Thymus (tissue), 11 donors: ENCODE results near the gene NEGR1. TPM values are rescaled to one million over a fixed set of nuclear protein-coding genes. Genes with fewer than 3 reads are reported as not detected.
A peak's percentile ranks its signal among the peaks of the same experiment; 100 is the strongest.

Experiments used
- DNase-seq, 9 donors: peaks; one replicate each; pipeline ENCODE4 v3.0.0-alpha.2; 2013; ENCODE audit warnings: low spot score in 9 of 9, low read depth in 6 of 9, missing footprints in 1 of 9
- H3K27ac ChIP-seq, 2 donors: one replicate each; pipeline ENCODE4 v1.5.1; 2013; ENCODE audit warnings: control low read depth in 1 of 2, low read depth in 1 of 2, low read length in 1 of 2, mild to moderate bottlenecking in 1 of 2, moderate library complexity in 1 of 2
- H3K27me3 ChIP-seq, 2 donors: one replicate each; pipeline ENCODE4 v1.5.1; 2013; ENCODE audit warnings: low read length in 1 of 2; ENCODE audit not compliant: control insufficient read depth in 2 of 2, insufficient read depth in 1 of 2
- H3K36me3 ChIP-seq, 2 donors: one replicate each; pipeline ENCODE4 v1.5.1; 2013; ENCODE audit warnings: low read length in 1 of 2, mild to moderate bottlenecking in 1 of 2, moderate library complexity in 1 of 2; ENCODE audit not compliant: control insufficient read depth in 2 of 2, insufficient read depth in 2 of 2
- H3K4me1 ChIP-seq, 2 donors: one replicate each; pipeline ENCODE4 v1.5.1; 2013; ENCODE audit warnings: low read length in 2 of 2; ENCODE audit not compliant: control insufficient read depth in 2 of 2, insufficient read depth in 2 of 2
- H3K4me3 ChIP-seq, 2 donors: one replicate each; pipeline ENCODE4 v1.5.1; 2013; ENCODE audit warnings: low read length in 2 of 2, control low read depth in 1 of 2, mild to moderate bottlenecking in 1 of 2
- H3K9me3 ChIP-seq, 2 donors: one replicate each; pipeline ENCODE4 v1.5.1; 2013; ENCODE audit warnings: low read length in 1 of 2, mild to moderate bottlenecking in 1 of 2; ENCODE audit not compliant: control insufficient read depth in 2 of 2, insufficient read depth in 1 of 2
- WGBS: extraction: QIAGEN DNeasy Blood & Tissue Kit; methylation state at CpG from one replicate; pipeline ENCODE4 v1.1.7; 2013; 5-methylcytosine and 5-hydroxymethylcytosine counted together
- polyA plus RNA-seq: library from polyadenylated mRNA; stranded (reverse); fragments of 200-250 nt; gene quantifications from one replicate; pipeline ENCODE4 v1.2.3, GENCODE V29; 2013
- total RNA-seq: library from RNA; stranded (reverse); fragments of 120-200 nt; gene quantifications from one replicate; pipeline ENCODE4 v1.2.4, GENCODE V29; 2013
- donor health status: healthy.

The NEGR1 gene
- total and polyA plus RNA-seq, 2 donors: 2.8 to 3.3 TPM

DNA sequence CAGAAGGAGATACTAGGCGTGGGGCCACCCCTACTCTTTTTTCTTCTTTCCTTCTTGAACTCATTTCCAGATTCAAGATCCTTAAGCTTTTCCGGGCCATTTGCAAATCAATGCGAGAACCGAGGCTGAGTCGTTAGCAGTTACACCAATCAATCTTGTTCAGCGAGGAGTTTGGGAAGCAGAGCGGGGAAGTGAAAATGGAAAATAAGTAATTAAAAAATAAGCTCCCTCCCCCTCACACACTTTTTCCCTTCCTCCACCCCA, 1.7 kb upstream of the NEGR1 start:
- peak overlapping the region; percentile 95 to 98 for H3K27ac ChIP-seq
- no peak for DNase-seq
- no peaks in the 10 kb centered on the region for H3K36me3 ChIP-seq
- H3K9me3 ChIP-seq: no peaks in the 10 kb centered on the region
- H3K27me3 ChIP-seq: peaks cover 0 to 8% of the 10 kb centered on the region in 2 donors
- H3K4me3 ChIP-seq: peak overlapping the region; percentile 77 to 86
- H3K4me1 ChIP-seq: peaks cover 4 to 10% of the 10 kb centered on the region in 2 donors
- under 1% methylated on average over 7 of the region's 7 CpGs for WGBS

DNA sequence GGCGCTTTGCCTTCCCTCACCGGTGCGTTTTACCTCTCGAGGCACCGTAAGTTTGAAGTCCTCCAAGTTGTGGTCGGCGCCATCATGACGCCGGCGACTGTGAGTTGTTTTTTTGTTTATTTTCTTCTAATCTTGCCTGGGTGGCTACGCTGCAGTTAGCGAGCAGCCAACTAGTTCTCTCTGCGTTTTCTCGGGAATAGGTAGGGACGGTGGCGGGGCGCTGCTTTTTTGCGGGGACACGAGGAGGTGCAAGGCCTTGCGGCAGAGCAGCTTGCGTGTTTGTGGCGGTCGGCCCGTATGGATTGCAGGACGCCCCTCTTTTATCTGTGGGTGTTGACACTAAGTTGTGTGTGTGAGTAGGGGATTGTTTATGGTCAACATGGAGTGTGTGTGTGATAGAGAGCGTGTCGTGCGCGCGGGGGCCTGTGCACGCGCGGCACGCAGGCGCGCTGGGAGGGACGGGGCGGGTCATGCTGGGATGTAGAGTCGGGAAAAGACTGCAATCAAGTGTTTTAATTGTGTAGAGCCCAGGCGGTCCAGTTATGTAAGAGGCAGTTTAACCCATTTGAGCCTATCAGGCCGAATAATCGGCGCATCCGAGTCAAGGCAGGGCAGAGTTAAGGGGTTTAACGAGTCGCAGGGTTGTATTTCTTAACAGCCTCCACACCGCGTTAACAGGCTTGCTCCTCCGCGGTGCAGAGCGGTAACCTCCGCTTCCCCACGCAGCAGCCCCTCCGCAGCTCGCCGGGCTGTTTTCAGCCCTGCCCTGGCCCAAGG, 1.2 kb upstream of the NEGR1 start:
- peak overlapping the region; percentile 77 to 86 for H3K4me3 ChIP-seq
- peak overlapping the region; percentile 95 to 98 for H3K27ac ChIP-seq
- WGBS: under 1% methylated on average over 56 of the region's 56 CpGs
- H3K4me1 ChIP-seq: peaks cover 4 to 10% of the 10 kb centered on the region in 2 donors
- peak; percentile 47 to 85 (median 61) for DNase-seq
- H3K9me3 ChIP-seq: no peaks in the 10 kb centered on the region
- no peaks in the 10 kb centered on the region for H3K36me3 ChIP-seq
- peaks cover 0 to 8% of the 10 kb centered on the region in 2 donors for H3K27me3 ChIP-seq

DNA sequence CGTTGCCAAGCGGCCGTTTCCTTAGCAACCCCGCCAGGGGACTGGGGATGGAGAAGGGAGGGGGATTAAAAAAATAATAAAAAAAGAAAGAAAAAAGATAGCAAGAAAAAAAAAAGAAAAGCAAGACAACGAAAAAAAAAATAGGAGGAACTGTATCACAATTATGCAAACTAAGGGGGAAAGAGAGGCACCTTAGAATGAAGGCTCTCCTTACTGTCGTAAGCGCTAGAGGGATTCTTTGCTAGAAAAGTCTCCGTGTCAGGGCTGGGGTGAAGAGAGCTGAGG, 625 bp upstream of the NEGR1 start:
- no peaks in the 10 kb centered on the region for H3K36me3 ChIP-seq
- peaks cover 4 to 10% of the 10 kb centered on the region in 2 donors for H3K4me1 ChIP-seq
- peak in 4 of 9 donors; percentile 30 to 52 (median 46) for DNase-seq
- H3K27ac ChIP-seq: peak overlapping the region; percentile 95 to 98
- H3K4me3 ChIP-seq: peak overlapping the region; percentile 77 to 86
- 0% methylated on average over 8 of the region's 8 CpGs for WGBS
- peaks cover 0 to 8% of the 10 kb centered on the region in 2 donors for H3K27me3 ChIP-seq
- H3K9me3 ChIP-seq: no peaks in the 10 kb centered on the region

DNA sequence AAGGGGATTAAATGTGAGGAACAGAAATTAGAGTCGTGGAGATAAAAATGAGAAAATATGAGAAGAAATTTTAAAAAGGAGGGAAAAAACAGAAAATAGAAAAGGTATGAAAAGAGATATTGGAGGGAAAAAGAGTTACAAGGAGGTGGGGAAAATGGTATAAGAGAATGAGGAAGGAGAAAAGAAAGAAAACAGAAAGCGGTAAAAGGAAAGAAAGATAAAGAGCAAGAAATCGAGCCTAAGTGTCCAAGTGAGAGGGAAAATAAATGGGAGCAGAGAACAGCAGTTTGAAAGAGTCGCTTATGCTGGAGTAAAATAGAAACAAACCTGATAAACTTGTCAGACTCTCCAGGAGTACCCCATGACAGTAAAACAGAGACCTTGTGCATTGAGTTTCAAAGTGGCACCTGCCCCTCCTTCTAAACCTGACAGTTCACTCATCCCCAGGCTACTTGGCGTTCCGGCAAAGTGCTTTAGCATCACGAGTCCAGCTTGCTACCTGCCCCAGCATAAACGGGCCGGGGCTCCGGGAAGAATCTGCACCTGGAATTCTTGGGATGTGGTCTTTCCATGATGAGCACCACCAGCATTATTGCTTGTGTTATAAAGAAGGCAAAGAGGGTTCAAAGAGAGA, 585 bp downstream of the NEGR1 start:
- Histone ChIP-seq H3K36me3 (no peaks in the 10 kb centered on the region), H3K4me3 (peak overlapping the region; percentile 53 to 77), H3K4me1 (peaks cover 4 to 10% of the 10 kb centered on the region in 2 donors), H3K9me3 (no peaks in the 10 kb centered on the region), H3K27me3 (peaks cover 0 to 8% of the 10 kb centered on the region in 2 donors), H3K27ac (peak overlapping the region in 1 of 2 donors; percentile 8)
- DNase-seq: peak in 7 of 9 donors; percentile 13 to 70 (median 23)
- 6% methylated on average over 10 of the region's 10 CpGs for WGBS

DNA sequence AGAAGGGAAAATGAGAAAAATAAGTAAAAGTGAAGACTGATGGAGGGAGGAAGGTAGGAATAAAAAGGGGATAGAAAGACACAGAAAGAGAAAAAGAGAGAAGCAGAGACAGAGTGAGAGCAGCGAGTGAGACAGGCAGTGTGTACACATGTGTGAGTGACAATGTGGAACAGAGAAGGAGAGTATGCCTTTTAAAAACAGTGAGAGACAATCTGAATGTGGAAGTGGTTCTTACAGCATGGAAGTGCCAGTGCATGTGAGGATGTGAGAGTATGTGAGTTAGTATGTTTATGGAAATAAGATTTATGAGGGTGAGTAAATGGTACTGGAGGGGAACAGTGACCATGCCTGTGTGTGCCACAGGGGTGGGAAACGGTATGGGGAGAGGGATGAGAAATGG, 1.2 kb downstream of the NEGR1 start:
- Histone ChIP-seq H3K4me3 (no peak overlapping the region), H3K27ac (no peak overlapping the region), H3K4me1 (peaks cover 4 to 10% of the 10 kb centered on the region in 2 donors), H3K36me3 (no peaks in the 10 kb centered on the region), H3K27me3 (peaks cover 0 to 8% of the 10 kb centered on the region in 2 donors), H3K9me3 (no peaks in the 10 kb centered on the region)
- DNase-seq: peak in 1 of 9 donors; percentile 32
- 23% methylated on average over 2 of the region's 2 CpGs for WGBS

DNA sequence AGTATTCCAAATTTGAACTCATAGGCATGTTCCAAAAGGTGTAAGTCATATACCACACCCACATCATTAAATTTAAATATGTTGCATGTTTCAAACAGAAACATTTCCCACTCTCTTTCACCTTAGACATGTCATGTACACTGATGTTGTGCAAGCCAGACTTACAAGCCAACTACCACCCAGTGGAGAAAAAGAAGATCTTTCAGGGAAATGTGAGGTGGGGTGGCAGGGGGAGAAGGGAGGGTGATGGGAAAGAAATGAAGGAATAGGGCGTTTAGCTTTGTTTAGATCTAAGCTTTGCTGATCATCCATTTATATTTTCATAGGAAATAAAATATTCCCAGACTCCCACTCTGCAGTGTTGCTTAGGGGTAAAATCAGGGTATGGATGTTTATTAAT, 1.6 kb downstream of the NEGR1 start:
- peak in 1 of 9 donors; percentile 15 for DNase-seq
- Histone ChIP-seq H3K27ac (no peak overlapping the region), H3K36me3 (no peaks in the 10 kb centered on the region), H3K27me3 (peaks cover 0 to 8% of the 10 kb centered on the region in 2 donors), H3K4me1 (peaks cover 4 to 10% of the 10 kb centered on the region in 2 donors), H3K9me3 (no peaks in the 10 kb centered on the region), H3K4me3 (no peak overlapping the region)
- 27% methylated on average over 1 of the region's 1 CpG for WGBS

DNA sequence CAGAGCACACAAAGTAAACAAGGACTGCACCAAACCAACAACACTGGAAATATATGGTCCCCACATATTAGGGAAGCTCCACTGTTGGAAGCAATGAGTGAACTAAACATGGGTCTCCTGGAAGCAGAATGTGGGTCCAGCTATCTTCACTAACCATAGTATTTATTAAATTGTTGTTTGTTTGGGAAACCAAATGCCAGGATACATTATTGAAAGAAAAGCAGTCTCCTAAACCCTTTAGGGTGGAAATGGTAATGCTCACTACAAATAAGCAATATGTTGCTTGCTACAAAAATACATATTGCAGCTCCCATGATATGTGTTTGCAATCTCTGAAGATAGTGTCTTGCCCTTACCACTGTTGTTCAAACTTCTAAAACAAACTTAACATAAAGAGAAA, 2.2 kb downstream of the NEGR1 start:
- H3K27ac ChIP-seq: no peak overlapping the region
- no peak for DNase-seq
- H3K4me3 ChIP-seq: no peak overlapping the region
- no peaks in the 10 kb centered on the region for H3K36me3 ChIP-seq
- peaks cover 0 to 8% of the 10 kb centered on the region in 2 donors for H3K27me3 ChIP-seq
- H3K4me1 ChIP-seq: peaks cover 3 to 10% of the 10 kb centered on the region in 2 donors
- no peaks in the 10 kb centered on the region for H3K9me3 ChIP-seq

DNA sequence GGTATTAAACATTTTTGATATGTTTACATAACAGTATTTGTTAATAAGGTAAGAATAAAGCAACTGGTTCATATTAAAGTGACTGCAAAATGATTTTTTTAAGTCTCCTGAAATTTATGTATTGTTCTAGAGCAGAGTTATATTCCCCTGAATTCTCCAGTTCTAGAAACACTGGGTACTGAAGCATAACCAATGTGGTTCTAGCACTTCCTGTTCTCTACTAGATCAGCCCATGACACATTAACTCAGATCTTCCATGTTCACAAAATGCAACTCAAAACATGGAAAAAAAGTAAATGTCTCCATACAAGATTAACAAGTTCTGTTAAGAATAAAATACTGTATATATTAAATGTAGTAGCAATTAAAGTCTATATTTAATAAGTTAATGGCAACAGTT, 3.9 kb downstream of the NEGR1 start:
- Histone ChIP-seq H3K4me3 (no peak overlapping the region), H3K36me3 (no peaks in the 10 kb centered on the region), H3K9me3 (no peaks in the 10 kb centered on the region), H3K27ac (no peak overlapping the region), H3K4me1 (peaks cover 0 to 6% of the 10 kb centered on the region in 2 donors), H3K27me3 (peaks cover 0 to 8% of the 10 kb centered on the region in 2 donors)
- peak in 3 of 9 donors; percentile 4 to 36 (median 8) for DNase-seq

DNA sequence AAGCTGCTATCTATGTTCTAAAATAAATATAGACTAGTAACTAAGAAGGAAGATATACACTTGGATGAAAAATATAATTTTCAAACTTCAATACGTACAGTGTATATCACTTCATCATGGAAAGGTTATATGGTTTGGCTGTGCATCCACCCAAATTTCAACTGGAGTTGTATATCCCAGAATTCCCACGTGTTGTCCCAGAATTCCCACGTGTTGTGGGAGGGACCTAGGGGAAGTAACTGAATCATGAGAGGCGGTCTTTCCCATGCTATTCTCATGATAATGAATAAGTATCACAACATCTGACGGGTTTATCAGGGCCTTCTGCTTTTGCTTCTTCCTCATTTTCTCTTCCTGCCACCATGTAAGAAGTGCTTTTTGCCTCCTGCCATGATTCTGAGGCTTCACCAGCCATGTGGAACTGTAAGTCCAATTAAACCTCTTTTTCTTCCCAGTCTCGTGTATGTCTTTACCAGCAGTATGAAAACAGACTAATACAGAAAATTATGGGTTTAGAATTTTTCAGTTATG, 10.7 kb downstream of the NEGR1 start:
- 90% methylated on average over 6 of the region's 6 CpGs for WGBS
- no peak overlapping the region for H3K4me3 ChIP-seq
- no peaks in the 10 kb centered on the region for H3K27me3 ChIP-seq
- no peaks in the 10 kb centered on the region for H3K9me3 ChIP-seq
- DNase-seq: no peak
- no peak overlapping the region for H3K27ac ChIP-seq
- no peaks in the 10 kb centered on the region for H3K36me3 ChIP-seq
- H3K4me1 ChIP-seq: no peaks in the 10 kb centered on the region
